Endothelial cell of umbilical vein (primary cell): ENCODE measurements around the gene RSPH1. TPM values are rescaled to one million over a fixed set of nuclear protein-coding genes. Genes with fewer than 3 reads are reported as not detected.
"Not testable (repeated sequence)": the region's sequence is repeated elsewhere in the genome, so short reads cannot be mapped to it uniquely, and the experiment has no call there.

Source experiments
- BruUV-seq: library from RNA; stranded (reverse); fragments of 400-500 nt; replicated peaks from 2 replicates; lab custom pipeline; 2021; lab: Mats Ljungman, UMichigan
- CTCF ChIA-PET: fragments of 300-600, 350-600 bp; sonication (Branson Sonifier 250); formaldehyde crosslinking; loops from one replicate; lab custom pipeline; 2021; ENCODE audit warnings: antibody characterized with exemption, inconsistent platforms; lab: Charles Lee
- POLR2A ChIA-PET: fragments of 300-600, 350-600 bp; sonication (Branson Sonifier 250); formaldehyde crosslinking; loops from one replicate; lab custom pipeline; 2021; ENCODE audit warnings: antibody characterized with exemption, inconsistent platforms; lab: Charles Lee
- DNase-seq: peaks from one replicate; pipeline ENCODE4 v3.0.0-alpha.2; 2011; ENCODE audit warnings: low read depth, low spot score
- FAIRE-seq: peaks from 2 replicates; lab custom pipeline; 2011; peaks lifted over from hg19 to GRCh38; lab: Jason Lieb, UNC
- H2AFZ ChIP-seq: 2 replicates; pipeline ENCODE4 v1.6.0; 2012; ENCODE audit warnings: low read depth, low read length, control low read depth, inconsistent platforms
- H3K27ac ChIP-seq: 2 replicates; pipeline ENCODE4 v1.5.1; 2011; ENCODE audit warnings: low read depth, mild to moderate bottlenecking, control low read depth, low read length, moderate library complexity; ENCODE audit not compliant: insufficient read depth
- H3K27me3 ChIP-seq, 2 experiments: 2 replicates each; pipeline versions ENCODE4 v1.6.0 to v1.6.1; 2011; ENCODE audit warnings: low read length in 2 of 2, mixed read lengths in 1 of 2; ENCODE audit not compliant: control insufficient read depth in 2 of 2, insufficient read depth in 2 of 2
- H3K36me3 ChIP-seq, 2 experiments: 2 replicates in 1 of 2; 3 replicates in 1 of 2; pipeline ENCODE4 v1.5.1; 2011; ENCODE audit warnings: low read length in 2 of 2, mild to moderate bottlenecking in 1 of 2, moderate library complexity in 1 of 2; ENCODE audit not compliant: control insufficient read depth in 2 of 2, insufficient read depth in 2 of 2; ENCODE audit errors: extremely low read depth in 1 of 2
- H3K4me1 ChIP-seq: 3 replicates; pipeline ENCODE4 v1.5.1; 2011; ENCODE audit warnings: mild to moderate bottlenecking, low read length; ENCODE audit not compliant: control insufficient read depth, insufficient read depth; ENCODE audit errors: extremely low read depth
- H3K4me2 ChIP-seq: 2 replicates; pipeline ENCODE4 v1.6.1; 2011; ENCODE audit warnings: low read length, control low read depth, mixed read lengths; ENCODE audit not compliant: insufficient read depth
- H3K4me3 ChIP-seq, 3 experiments: fragments of 200-600 bp in 1 of 3; sonication (generic), shearing (Covaris generic) in 1 of 3; replicated peaks in 1 of 3; 2 replicates each; pipeline ENCODE4 v1.5.1; 2011 to 2016; ENCODE audit warnings: control low read depth in 3 of 3, low read length in 3 of 3, mild to moderate bottlenecking in 2 of 3, inconsistent platforms in 1 of 3, low read depth in 1 of 3, moderate library complexity in 1 of 3; ENCODE audit not compliant: insufficient read depth in 1 of 3
- H3K79me2 ChIP-seq: 2 replicates; pipeline ENCODE4 v1.6.0; 2012; ENCODE audit warnings: low read length, inconsistent platforms; ENCODE audit not compliant: control insufficient read depth, insufficient read depth
- H3K9ac ChIP-seq: replicated peaks from 2 replicates; pipeline ENCODE3; 2011; ENCODE audit warnings: low read length, control low read depth; ENCODE audit not compliant: insufficient read depth; ENCODE audit errors: extremely low read depth
- H3K9me1 ChIP-seq: replicated peaks from 3 replicates; pipeline ENCODE4 v1.6.0; 2011; ENCODE audit warnings: mild to moderate bottlenecking, low read length; ENCODE audit not compliant: control insufficient read depth, insufficient read depth; ENCODE audit errors: extremely low read depth
- H3K9me3 ChIP-seq: replicated peaks from 2 replicates; pipeline ENCODE4 v1.5.1; 2012; ENCODE audit warnings: low read length, inconsistent platforms; ENCODE audit not compliant: control insufficient read depth, insufficient read depth
- H4K20me1 ChIP-seq: replicated peaks from 2 replicates; pipeline ENCODE3; 2011; ENCODE audit warnings: mild to moderate bottlenecking, low read length; ENCODE audit not compliant: control insufficient read depth, insufficient read depth; ENCODE audit errors: extremely low read depth
- EZH2 ChIP-seq: IDR thresholded peaks from 2 replicates; pipeline ENCODE4 v1.6.1; 2012; ENCODE audit warnings: borderline replicate concordance, low read depth, mild to moderate bottlenecking, moderate library complexity, low read length, inconsistent platforms; ENCODE audit not compliant: severe bottlenecking
- FOS ChIP-seq: IDR thresholded peaks from 2 replicates; pipeline ENCODE4 v1.6.1; 2011; ENCODE audit warnings: mild to moderate bottlenecking, low read length, moderate library complexity, borderline replicate concordance; ENCODE audit not compliant: insufficient read depth
- GATA2 ChIP-seq: IDR thresholded peaks from 2 replicates; pipeline ENCODE4 v1.7.0; 2011; ENCODE audit warnings: low read depth, mild to moderate bottlenecking, moderate library complexity, mixed read lengths, low read length; ENCODE audit not compliant: insufficient read length, insufficient read depth
- JUN ChIP-seq: IDR thresholded peaks from 2 replicates; pipeline ENCODE4 v1.6.1; 2011; ENCODE audit warnings: borderline replicate concordance, low read depth; ENCODE audit not compliant: insufficient read length, insufficient read depth
- MYC ChIP-seq: IDR thresholded peaks from one replicate; pipeline ENCODE4 v1.6.1; 2011; ENCODE audit warnings: mild to moderate bottlenecking, low read depth, low read length
- POLR2A ChIP-seq: IDR thresholded peaks from 2 replicates; pipeline ENCODE4 v1.6.1; 2012; ENCODE audit warnings: low read depth, mild to moderate bottlenecking, control low read depth, low read length
- POLR2AphosphoS5 ChIP-seq: IDR thresholded peaks from 2 replicates; pipeline ENCODE4 v1.6.1; 2012; ENCODE audit warnings: low read depth, mild to moderate bottlenecking, control low read depth, low read length, moderate library complexity; ENCODE audit not compliant: insufficient read depth
- dilution Hi-C: fragments of 300-500 bp; cut with MboI; formaldehyde crosslinking; loops from one replicate; pipeline ENCODE4 v1.15.0; 2019; ENCODE audit warnings: low sequenced_read_pairs; ENCODE audit not compliant: extremely low pct_ligation_motif_present
- intact Hi-C: fragments of 100-400 bp; cut with micrococcal nuclease; formaldehyde crosslinking; loops from one replicate; pipeline ENCODE4 v1.10.0; 2022
- polyA plus RNA-seq, 4 experiments: library from polyadenylated mRNA; depleted of rRNA in 3 of 4; stranded (reverse) in 3 of 4; unstranded in 1 of 4; fragments of >200 nt; gene quantifications; 2 replicates each; pipeline versions ENCODE4 v1.2.1 to v1.2.3, GENCODE V29; 2011 to 2012; ENCODE audit warnings: missing spikeins in 1 of 4
- total RNA-seq: library from RNA; stranded (reverse); gene quantifications from 2 replicates; pipeline ENCODE4 v1.2.3, GENCODE V29; 2021
- TF ChIP-seq, protein P1 (sequence below): IDR thresholded peaks from 2 replicates; pipeline ENCODE4 v1.6.1; 2011; ENCODE audit not compliant: insufficient read depth, insufficient read length
- TF ChIP-seq, protein P2 (sequence below), 2 donors: IDR thresholded peaks; 1 replicate in 1 of 2; 2 replicates in 1 of 2; pipeline ENCODE4 v1.5.1; 2011; ENCODE audit warnings: low read length in 2 of 2, mild to moderate bottlenecking in 2 of 2, moderate library complexity in 2 of 2, control low read depth in 1 of 2, inconsistent platforms in 1 of 2, low read depth in 1 of 2; ENCODE audit not compliant: insufficient read depth in 1 of 2; ENCODE audit errors: extremely low read depth in 1 of 2

The RSPH1 gene
- total and polyA plus RNA-seq, 2 donors (not counting 3 experiments of a cell fraction or from before 2014, with no cell fraction given): 0.08 TPM; not detected in 1

DNA sequence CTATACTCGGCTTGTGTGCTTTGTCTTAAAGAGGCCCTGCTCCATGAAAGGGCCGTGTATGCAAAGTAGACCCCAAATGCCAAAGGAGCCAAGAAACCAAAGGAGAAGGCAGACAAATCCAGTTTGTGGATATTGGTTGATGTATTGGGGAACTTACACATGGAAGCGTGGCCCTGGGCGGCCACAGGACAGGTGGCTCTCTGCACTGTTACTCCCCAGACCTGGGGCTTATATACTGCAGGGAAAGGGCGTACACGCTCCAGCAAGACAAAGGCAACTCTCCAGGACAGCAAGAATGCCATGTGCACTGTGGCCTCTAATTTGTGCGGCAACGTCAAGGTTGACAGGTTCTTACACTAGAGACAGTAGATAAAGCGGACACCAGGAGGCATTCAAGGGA lies 24.8 kb downstream of the RSPH1 start:
- no peak for TF ChIP-seq JUN
- no peak for TF ChIP-seq GATA2
- TF ChIP-seq POLR2AphosphoS5: no peak
- TF ChIP-seq, protein P1, sequence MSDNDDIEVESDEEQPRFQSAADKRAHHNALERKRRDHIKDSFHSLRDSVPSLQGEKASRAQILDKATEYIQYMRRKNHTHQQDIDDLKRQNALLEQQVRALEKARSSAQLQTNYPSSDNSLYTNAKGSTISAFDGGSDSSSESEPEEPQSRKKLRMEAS: no peak
- TF ChIP-seq FOS: no peak
- TF ChIP-seq, protein P2, sequence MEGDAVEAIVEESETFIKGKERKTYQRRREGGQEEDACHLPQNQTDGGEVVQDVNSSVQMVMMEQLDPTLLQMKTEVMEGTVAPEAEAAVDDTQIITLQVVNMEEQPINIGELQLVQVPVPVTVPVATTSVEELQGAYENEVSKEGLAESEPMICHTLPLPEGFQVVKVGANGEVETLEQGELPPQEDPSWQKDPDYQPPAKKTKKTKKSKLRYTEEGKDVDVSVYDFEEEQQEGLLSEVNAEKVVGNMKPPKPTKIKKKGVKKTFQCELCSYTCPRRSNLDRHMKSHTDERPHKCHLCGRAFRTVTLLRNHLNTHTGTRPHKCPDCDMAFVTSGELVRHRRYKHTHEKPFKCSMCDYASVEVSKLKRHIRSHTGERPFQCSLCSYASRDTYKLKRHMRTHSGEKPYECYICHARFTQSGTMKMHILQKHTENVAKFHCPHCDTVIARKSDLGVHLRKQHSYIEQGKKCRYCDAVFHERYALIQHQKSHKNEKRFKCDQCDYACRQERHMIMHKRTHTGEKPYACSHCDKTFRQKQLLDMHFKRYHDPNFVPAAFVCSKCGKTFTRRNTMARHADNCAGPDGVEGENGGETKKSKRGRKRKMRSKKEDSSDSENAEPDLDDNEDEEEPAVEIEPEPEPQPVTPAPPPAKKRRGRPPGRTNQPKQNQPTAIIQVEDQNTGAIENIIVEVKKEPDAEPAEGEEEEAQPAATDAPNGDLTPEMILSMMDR (IDR thresholded peaks at IDR 0.05; ENCODE audit: extremely low read depth in 1 of 2, insufficient read depth in 1 of 2, low read depth in 1 of 2, low read length in 2 of 2): no peak
- no peak for TF ChIP-seq POLR2A
- TF ChIP-seq MYC: no peak
- no peak for TF ChIP-seq EZH2
- H3K36me3 ChIP-seq: no peaks in the 10 kb centered on the region
- CTCF ChIA-PET: no interaction called here
- H3K79me2 ChIP-seq: no peaks in the 10 kb centered on the region
- BruUV-seq: no TSS peak
- H3K4me1 ChIP-seq: peaks cover 12% of the 10 kb centered on the region
- FAIRE-seq: no peak
- no peak overlapping the region for H2AFZ ChIP-seq
- peaks cover 2 to 4% of the 10 kb centered on the region in 2 experiments for H3K27me3 ChIP-seq
- no peaks in the 10 kb centered on the region for H3K9me3 ChIP-seq
- no peaks in the 10 kb centered on the region for H4K20me1 ChIP-seq
- no peak overlapping the region for H3K27ac ChIP-seq
- H3K9ac ChIP-seq: no peak overlapping the region
- no peaks in the 10 kb centered on the region for H3K9me1 ChIP-seq
- dilution Hi-C loops (no loop called here), intact Hi-C loops (no loop called here)
- POLR2A ChIA-PET: no interaction called here
- no peak overlapping the region for H3K4me3 ChIP-seq
- no peak for DNase-seq
- H3K4me2 ChIP-seq: no peak overlapping the region

DNA sequence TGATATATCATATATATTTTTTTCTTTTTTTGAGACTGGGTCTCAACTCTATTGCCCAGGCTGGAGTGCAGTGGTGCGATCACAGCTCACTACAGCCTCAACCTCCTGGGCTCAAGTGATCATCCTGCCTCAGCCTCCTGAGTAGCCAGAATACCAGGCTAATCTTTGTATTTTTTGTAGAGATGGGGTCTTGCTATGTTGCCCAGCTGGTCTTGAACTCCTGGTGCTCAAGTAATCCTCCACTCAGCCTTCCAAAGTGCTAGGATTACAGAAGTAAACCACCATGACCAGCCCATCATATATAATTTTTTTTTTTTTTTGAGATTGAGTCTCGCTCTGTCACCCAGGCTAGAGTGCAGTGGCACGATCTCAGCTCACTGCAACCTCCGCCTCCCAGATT lies 26.3 kb downstream of the RSPH1 start:
- FAIRE-seq, H3K27me3 ChIP-seq, H3K9me3 ChIP-seq, H4K20me1 ChIP-seq, H3K4me2 ChIP-seq, H3K4me3 ChIP-seq, H3K9me1 ChIP-seq, H3K27ac ChIP-seq, H2AFZ ChIP-seq, dilution Hi-C loops, H3K9ac ChIP-seq, BruUV-seq, DNase-seq, CTCF ChIA-PET, H3K36me3 ChIP-seq, H3K79me2 ChIP-seq, intact Hi-C loops: not testable (repeated sequence)
- POLR2A ChIA-PET: interaction anchor here (0.7 kb wide), 1 partner anchor 1324 kb away, joined by 4 read pairs; no protein-coding TSS in a partner anchor
- peaks cover 12% of the 10 kb centered on the region for H3K4me1 ChIP-seq
